ENCODE measurements around the gene G3BP2.
A peak's percentile ranks its signal among the peaks of the same experiment; 100 is the strongest.
"Not testable (repeated sequence)": the region's sequence is repeated elsewhere in the genome, so short reads cannot be mapped to it uniquely, and the experiment has no call there.

The G3BP2 gene

DNA sequence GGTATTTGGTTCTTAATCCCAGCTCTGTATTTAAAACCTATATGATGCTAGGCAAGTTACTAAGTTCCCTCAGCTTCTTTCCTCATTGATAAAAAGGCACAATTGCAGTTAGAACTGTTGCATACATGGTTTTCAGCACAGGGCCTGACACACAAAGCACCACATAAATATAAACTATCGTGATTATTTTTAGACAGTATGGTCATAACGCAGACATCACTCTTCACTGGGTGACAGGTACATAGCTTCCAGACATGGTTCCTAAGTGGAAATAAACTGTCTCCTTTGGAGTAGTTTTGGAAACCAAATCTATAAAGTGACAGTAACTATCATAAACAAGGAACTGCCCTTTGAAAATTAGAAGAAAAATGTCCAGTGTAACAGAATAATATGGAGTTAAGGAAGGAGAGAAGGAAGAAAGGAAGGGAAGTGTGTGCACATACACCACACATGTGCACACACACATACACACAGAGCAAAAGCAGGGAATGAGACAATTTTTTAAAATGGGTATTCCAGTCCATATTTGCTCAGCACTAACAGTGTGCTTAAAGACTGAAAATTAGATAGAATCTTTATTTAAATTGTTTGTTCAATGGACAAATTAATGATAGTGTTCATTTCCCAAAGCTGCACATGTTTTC lies 12.5 kb upstream of the G3BP2 start:
- no peak for DNase-seq
- intact Hi-C loops (cut with DNase I) = no loop called here

- DNase-seq = no peak
- intact Hi-C loops (cut with DNase I) = no loop called here
Observed at GRCh38 chr4:75683482-75684155, 10.4 kb upstream of the G3BP2 start.

DNA sequence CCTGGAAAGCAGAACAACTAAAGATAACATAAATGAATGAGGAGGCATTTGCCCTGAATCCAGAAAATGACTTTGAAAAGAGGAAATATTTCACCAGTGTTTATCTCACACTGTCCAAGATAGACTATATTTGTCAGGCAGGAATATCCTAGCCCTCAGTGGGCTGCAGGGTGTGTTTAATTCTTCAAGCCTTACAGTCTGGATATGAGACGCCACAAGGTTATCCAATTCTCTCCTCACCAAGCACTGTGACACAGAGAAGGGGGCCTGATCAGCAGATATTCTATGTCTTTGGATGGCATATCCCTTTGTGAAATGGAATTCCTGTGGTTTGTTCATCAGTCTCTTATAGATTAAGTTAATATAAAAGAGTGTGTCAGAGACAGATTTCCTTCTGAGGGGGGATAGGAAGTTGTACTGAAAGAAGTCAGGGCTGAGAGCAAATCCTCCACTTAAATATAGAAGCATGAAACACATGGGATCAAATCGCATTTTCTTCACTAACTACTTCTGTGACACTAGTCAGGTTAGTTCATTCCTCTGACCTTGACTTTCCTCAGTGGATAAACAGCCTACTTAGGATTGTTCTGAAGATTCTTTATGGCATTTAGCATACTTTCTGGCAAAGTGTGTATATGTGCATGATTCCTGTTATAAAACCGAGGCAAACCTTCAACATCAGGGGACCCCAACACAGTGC lies 6.8 kb upstream of the G3BP2 start:
- no peak for DNase-seq
- intact Hi-C loops (cut with DNase I) = no loop called here

- intact Hi-C loops (cut with DNase I) = no loop called here
- no peak for DNase-seq
Observed at GRCh38 chr4:75678965-75679364, 5.8 kb upstream of the G3BP2 start.

GRCh38 chr4:75678473-75678872 lies 5.3 kb upstream of the G3BP2 start:
- intact Hi-C loops (cut with DNase I) = no loop called here
- DNase-seq = no peak

DNA sequence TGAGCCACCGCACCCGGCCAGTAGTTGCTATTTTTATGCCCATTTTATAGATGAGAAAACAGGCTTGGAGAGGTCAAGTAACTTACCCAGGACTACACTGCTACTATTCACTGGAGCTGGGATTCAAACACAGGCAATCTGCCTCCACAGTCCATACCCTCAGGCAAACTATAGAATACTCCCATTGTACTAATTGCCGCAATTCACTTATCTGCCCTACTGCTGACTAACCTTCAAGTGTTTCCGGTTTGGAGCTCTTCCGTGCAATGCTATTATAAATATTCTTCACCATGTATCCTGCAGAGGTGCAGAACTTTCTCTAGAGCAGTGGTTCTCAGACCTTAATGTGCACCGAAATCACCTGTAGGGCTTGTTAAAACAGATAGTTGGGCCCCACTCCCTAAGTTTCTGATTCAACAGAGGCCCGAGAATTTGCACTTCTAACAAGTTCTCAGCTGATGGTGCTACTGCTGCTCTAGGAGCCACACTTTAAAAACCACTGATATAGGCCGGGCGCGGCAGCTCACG lies 1.9 kb upstream of the G3BP2 start:
- intact Hi-C loops (cut with DNase I) = no loop called here
- DNase-seq = no peak

GRCh38 chr4:75673959-75674328 lies 733 bp upstream of the G3BP2 start:
- intact Hi-C loops (cut with DNase I) = loop anchor here (2.0 kb wide), 2 partner anchors 43 to 51 kb away; partner anchors contain the start of genes CDKL2 and USO1
- no peak for DNase-seq

DNA sequence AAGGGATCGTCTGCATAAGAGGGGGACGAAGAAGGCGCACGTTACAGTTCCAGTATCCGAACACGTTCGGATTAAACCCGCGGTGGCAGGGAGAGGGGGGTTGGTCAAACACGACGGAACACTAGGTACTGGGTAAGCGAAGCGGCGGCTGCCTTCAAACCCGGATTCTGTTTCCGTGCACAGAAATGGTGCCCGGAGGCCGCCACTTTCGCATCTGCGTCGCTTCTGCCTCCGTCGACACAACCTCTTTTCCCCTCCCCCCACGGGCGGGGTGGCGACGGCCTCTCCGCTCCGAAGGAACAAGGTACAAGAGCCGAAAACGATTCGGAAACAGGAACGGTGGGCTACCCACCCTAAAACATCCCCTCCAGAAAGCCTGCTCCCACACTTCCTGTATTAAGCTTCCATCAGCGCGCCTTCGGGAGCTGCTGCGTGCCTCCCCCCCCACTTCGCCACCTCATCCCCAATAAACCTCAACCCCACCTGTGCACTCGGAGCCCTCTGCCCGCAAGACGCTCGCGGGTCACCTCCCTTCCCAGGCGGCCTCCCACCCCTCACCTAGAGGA lies 667 bp downstream of the G3BP2 start:
- intact Hi-C loops (cut with DNase I) = loop anchor here (2.0 kb wide), 2 partner anchors 42 to 52 kb away; partner anchors contain the start of genes CDKL2 and USO1
- peak; percentile 38 to 94 (median 66) for DNase-seq

DNA sequence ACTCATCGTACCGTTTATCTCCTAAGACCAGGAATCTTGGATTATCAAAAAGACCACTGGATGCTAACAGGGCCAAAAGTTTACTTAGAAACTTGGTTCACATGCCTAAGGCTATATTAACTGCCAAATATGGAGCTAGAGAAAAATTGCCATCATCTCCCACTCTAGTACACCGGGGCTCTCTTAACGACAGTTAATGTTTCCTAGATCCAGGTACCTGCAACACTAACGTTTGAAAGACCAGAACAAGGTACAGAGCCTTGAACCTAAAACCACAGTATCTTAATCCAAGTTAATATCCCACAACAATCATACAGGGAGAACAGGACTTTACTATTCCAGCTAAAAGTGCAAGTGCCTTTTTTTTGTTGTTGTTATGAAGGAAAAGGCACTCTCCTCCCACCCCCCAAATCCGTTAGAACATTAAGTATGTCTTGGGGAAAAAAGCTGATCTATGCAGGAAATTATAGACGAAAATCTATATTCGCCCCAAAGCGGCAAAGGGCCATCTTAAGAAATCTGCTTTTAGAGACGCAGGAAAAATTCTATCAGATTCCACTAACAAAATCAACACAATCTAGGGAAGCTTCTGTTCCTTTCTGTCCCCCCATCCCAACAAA lies 1.3 kb downstream of the G3BP2 start:
- intact Hi-C loops (cut with DNase I) = loop anchor here (2.0 kb wide), 2 partner anchors 41 to 53 kb away; partner anchors contain the start of genes CDKL2 and USO1
- no peak for DNase-seq

DNA sequence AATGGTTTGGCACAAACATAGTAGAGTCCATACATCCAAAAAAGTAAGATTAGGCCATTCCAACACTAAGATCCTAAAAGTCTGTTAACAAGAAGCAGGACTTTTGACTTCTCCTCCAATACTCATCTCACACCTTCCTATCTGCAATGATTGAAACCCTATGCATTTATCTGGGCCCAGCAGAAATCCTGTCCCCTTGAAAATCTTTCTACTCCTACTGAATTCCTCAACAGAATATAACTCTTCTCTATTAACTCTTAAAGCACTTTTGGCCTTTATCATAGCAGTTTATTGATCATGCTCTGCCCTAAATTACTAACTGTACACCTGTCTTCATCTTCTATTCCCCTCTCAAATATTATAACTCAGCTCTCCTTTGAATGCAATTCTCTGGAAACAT lies 4.6 kb downstream of the G3BP2 start:
- DNase-seq = no peak
- intact Hi-C loops (cut with DNase I) = no loop called here

- intact Hi-C loops (cut with DNase I); DNase-seq: not testable (repeated sequence)
Observed at GRCh38 chr4:75667636-75668035, 5.6 kb downstream of the G3BP2 start.

DNA sequence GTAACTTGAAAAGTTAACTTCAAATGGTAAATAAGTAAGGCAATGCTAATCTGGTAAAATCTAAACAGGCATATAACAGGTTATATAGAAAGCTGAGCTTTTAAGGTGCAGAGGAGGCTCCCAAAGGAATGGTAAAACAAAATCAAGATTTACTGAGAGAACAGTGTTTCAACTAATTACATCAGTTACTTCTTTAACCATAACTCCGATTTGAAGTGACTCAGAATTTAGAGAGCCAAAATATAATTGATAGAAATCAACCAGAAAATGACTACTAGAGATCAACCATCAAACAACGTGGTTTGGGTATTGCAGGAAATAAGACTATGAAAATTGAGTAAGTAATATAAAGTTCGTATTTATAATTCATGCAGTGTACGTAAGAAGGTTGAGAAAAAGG lies 6.9 kb downstream of the G3BP2 start:
- intact Hi-C loops (cut with DNase I) = no loop called here
- DNase-seq = no peak

- intact Hi-C loops (cut with DNase I); DNase-seq: not testable (repeated sequence)
Observed at GRCh38 chr4:75664604-75665003, 8.6 kb downstream of the G3BP2 start.

- no peak for DNase-seq
- intact Hi-C loops (cut with DNase I) = no loop called here
Observed at GRCh38 chr4:75662626-75663025, 10.6 kb downstream of the G3BP2 start.

DNA sequence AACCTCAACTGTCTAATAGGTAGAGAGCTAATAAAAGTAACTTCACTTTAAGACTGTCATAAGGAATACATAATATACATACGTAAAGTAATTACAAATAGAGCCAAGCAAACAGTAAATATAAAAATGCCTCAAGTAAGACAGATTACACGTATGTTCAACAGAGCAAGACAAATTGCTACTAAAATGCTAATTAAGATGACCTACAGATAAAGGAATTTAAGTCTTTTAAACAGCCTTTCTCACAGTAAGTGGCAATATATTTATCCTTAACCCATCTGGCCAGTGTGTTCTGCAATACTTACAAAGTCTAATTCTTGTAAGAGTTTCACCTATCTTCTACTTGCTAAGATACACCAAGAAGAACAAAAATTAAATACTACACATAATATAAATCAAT lies 12.7 kb downstream of the G3BP2 start:
- intact Hi-C loops (cut with DNase I) = no loop called here
- DNase-seq = no peak

- intact Hi-C loops (cut with DNase I) = no loop called here
- no peak for DNase-seq
Observed at GRCh38 chr4:75659512-75660031, 13.6 kb downstream of the G3BP2 start.

GRCh38 chr4:75658876-75659275 lies 14.3 kb downstream of the G3BP2 start:
- intact Hi-C loops (cut with DNase I) = no loop called here

DNA sequence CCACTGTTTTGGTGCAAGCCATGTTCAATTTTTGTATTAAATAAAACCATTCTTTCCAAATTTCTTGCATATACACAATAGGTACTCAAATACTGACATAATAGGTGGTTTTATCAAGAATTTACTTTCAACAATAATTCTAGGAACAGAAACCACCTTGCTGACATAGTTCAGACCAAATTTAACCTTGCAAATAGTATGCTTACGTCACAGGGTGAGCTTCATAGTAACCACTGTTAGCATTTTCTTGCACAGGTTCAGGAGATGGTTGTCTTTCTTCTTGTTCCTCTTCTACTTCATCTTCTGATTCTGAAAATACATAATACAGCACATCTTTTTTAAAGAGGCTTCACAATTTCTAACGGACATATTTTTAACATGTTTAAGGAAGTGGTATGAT lies 17.6 kb downstream of the G3BP2 start:
- no peak for DNase-seq
- intact Hi-C loops (cut with DNase I) = no loop called here

More at GRCh38 chr4:75658876-75659275, 14.3 kb downstream of the G3BP2 start:
- no peak for DNase-seq

- no peak for DNase-seq
- intact Hi-C loops (cut with DNase I) = no loop called here
Observed at GRCh38 chr4:75654905-75655304, 18.3 kb downstream of the G3BP2 start.

DNA sequence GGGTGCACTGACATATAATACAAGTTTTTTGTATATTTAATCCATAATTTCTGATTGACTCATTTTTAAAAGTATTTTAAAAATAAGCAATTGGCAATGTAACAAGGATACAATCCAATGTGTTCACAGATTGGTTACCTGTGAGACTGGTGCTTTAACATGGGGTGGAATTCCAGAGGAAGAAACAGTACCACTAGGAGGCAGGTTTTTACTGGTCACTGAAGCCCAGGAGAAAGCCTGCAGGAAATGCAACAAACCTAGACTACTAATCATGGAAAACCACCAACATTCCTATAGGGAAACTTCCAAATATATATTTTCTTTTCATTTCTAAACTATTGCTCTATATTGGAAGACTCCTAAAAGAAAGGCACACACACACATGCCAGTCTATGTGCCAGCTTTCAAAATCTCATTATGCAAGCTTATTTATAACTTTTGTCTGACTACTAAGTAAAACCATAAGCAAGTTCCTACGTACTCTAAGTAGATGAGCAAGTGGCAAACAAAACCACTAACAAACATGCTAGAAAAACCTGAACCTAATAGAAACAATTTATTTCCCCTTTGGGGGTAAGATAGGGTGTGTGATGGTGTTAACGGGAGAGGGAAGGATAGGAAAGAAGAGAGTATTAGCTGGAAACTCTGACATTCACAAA lies 19.2 kb downstream of the G3BP2 start:
- no peak for DNase-seq
- intact Hi-C loops (cut with DNase I) = no loop called here

All from posterior cingulate gyrus (tissue), 11 donors.